CMK (cell line): ENCODE measurements around the gene KAT8.

ENCODE experiments used
- DNase-seq: peaks from one replicate; pipeline ENCODE4 v3.0.0-alpha.2; 2010; ENCODE audit warnings: low read depth

KAT8 gene

DNA sequence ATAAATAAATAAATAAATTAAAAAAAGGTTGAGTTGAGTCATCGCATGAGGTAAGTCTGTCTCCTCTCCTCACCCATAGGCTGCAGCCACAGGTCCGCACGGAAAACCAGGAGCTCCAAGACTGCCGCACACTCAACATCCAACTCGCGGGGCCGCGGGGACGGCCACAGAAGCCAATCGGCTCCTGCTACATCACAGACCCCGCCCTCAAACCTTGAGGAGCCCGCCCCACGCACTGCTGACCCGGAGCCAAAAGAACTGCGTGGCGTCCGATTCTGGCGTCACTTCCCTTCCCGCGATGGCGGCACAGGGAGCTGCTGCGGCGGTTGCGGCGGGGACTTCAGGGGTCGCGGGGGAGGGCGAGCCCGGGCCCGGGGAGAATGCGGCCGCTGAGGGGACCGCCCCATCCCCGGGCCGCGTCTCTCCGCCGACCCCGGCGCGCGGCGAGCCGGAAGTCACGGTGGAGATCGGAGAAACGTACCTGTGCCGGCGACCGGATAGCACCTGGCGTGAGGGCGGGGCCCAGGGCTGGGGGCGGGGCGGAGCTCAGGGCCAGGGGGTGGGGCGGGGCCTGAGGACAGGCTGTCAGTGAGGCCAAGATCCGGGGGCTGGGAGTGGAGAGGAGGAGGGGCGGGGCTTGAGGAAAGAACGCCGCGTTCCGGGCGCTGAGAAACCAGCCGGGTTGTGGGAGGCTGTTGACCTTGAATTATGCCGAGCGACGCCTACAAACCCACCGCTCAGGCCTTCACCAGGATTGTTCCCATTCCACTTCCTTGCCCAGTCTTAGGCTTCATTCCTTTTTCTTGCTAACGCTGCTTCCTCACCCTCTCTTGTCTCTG is at the start of gene KAT8:
KAT8 (plus strand) TSS at position 281 of the 839 bp plus-strand sequence; CDS start at position 299, 18 bp downstream.
- peak; percentile 93 for DNase-seq

DNA sequence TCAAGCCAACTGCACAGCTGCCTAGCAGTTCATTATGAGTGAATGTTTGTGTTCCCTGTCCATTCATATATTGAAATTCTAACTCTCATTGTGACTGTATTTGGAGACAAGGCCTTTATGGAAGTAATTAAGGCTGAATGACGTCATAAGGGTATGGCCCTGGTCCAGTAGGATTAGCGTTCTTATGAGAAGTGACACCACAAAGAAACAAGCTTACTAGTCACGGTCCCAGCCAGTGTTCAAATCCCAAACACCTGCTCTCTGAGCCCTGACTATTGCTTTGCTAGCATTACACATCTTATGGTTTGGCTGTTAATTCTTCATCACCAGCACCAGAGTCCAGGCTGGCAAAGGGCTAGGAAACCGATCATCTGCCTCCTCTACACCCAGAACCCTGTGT is 45.6 kb upstream of the KAT8 start:
- DNase-seq, result no peak

DNA sequence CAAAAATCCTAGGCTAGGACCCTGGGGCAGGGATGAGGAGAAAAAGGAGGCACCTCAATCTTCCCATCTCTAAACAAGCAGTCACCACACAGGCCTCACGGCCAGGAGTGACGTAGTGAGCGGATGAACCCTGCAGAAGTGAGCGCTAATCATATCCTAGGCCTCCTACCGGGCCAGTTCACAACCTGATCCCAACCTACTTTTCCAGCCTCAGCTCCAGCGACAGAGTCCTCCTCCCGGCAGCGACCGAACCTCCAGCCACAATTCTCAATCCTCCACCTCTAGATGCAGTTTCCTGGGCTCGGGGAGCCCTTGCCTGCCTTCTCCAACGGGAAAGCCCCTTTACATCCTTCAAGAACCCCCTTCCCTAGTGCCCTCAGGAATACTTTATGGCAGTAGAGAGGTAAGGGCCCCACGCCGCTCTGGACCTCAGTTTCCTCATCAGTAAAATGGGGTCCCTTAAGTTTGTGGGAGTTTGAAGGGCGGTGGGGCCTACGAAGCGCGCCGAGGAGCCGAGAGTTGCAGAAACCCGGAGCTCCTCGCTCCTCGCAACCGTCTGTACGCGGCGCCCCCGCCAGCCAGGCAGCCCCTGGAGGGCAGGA is 44.8 kb upstream of the KAT8 start:
- no peak for DNase-seq

DNA sequence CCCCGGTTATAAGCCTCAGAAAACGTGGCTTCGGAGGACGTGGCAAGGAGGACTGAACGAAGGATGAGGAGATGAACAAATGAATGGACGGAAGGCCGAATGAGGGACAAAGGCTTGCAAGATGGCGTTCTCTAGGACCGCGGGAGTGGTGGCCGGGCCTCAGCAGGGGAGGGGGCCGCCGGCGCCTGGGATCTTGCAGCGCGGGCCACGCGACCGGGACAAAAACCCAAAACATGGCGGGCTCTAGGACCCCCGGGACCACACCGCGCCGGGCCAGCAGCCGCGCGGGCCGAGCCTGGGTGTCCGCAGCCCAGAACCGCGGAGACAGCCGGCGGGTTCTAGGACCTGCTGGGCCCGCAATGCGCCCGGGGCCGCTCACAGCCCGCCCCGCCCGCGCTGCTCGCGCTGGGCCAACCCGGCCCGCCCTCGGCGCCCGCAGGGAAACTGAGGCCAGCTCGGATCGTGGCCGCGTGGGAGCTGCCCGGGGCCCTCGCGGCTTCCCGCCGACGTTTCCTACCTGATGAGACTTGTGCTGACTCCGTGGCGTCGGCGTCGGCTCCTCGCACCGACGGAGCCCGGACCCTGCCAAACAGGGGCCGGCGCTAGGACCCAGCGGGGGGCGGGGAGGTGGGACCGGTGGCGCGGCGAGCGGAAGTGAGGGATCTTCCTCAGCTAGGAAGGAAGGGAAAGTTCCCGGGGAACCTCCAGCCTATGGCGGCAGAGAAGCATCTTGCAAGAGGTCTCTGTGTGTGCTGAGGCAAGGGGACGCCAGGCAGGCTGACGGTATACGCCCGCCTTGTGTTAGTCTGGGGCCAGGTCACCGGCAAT is 44.1 kb upstream of the KAT8 start:
- DNase-seq, result peak; percentile 80

DNA sequence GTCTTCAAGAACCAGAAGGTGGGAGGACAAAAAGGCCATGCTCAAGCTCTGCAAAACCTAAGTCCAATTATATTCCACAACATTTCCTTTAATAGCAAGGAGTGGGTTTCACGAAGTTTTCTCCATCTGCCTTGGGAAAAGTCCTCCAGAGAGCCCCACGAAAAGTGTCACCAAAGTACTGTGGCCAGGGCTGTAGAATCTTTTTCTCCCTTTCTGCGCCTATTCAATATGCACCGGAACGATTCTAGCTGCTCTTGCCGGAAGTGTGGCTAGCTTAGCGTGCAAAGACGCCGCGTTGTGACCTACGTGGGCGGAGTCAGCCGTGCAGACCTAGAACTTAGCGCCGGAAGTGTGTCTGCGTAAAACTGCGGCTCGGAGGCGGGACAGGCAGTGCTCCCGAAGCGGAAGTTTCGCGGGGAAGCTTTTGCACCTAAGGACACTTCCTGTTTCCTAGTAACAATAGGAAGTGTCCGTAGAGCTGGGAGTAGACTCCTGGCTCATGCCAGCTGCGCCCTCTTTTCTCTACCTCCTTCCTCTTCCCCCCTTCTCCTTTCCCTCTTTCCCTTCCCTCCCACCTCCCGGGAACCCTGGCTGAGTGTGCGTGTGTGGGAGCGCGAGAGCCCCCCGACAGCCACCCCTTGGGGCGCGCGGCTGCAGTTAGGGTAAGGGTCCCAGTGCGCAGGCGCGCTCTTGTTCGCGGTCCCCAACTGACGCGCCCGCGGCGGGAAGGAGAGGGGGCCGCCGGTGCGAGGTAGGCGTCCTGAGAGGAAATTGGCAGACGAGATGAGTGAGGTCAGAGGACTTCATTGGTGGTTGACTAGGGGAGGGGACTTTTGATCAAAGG is 43.3 kb upstream of the KAT8 start, which contains the start of the genes ZNF646 and ZNF668:
ZNF646 (plus strand) TSS at position 453 of the 844 bp plus-strand sequence. CDS start 1,903 bp downstream, outside the sequence.
ZNF668 (minus strand) TSS at position 271 of the 844 bp plus-strand sequence. CDS start 9,781 bp downstream, outside the sequence.
- peak; percentile 99 for DNase-seq

DNA sequence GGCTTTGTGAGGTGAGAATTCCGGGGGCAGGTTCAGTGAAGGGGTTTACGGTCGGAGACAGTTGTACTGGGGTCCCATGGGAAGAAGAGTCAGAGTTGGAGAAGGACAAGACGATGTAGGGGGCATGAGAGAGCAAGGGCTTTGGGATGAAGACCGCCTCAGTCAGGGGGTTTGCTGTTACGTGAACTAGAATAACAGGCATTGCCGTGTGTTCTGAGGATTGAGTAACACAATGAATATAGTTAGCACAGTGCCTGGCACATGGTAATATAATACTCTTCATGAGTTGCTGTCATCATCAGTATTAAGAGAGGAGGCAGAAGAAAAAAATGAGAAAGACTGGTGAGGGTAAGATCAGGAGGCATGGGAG is 42.7 kb upstream of the KAT8 start:
- no peak for DNase-seq

DNA sequence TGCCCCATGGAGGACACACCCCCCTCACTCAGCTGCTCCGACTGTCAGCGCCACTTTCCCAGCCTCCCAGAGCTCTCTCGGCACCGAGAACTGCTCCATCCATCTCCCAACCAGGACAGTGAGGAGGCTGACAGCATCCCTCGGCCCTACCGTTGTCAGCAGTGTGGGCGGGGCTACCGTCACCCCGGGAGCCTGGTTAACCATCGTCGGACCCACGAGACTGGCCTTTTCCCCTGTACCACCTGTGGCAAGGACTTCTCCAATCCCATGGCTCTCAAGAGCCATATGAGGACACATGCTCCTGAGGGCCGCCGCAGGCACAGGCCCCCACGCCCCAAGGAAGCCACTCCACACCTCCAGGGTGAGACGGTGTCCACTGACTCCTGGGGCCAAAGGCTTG is 41.1 kb upstream of the KAT8 start:
- DNase-seq, result no peak

DNA sequence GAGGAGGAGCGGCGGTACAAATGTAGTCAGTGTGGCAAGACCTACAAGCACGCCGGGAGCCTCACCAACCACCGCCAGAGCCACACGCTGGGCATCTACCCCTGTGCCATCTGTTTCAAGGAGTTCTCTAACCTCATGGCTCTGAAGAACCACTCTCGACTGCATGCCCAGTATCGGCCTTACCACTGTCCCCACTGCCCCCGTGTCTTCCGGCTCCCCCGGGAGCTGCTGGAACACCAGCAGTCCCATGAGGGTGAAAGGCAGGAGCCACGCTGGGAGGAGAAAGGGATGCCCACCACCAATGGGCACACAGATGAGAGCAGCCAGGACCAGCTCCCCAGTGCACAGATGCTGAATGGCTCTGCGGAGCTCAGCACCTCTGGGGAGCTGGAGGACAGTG is 40.4 kb upstream of the KAT8 start:
- DNase-seq, result no peak

DNA sequence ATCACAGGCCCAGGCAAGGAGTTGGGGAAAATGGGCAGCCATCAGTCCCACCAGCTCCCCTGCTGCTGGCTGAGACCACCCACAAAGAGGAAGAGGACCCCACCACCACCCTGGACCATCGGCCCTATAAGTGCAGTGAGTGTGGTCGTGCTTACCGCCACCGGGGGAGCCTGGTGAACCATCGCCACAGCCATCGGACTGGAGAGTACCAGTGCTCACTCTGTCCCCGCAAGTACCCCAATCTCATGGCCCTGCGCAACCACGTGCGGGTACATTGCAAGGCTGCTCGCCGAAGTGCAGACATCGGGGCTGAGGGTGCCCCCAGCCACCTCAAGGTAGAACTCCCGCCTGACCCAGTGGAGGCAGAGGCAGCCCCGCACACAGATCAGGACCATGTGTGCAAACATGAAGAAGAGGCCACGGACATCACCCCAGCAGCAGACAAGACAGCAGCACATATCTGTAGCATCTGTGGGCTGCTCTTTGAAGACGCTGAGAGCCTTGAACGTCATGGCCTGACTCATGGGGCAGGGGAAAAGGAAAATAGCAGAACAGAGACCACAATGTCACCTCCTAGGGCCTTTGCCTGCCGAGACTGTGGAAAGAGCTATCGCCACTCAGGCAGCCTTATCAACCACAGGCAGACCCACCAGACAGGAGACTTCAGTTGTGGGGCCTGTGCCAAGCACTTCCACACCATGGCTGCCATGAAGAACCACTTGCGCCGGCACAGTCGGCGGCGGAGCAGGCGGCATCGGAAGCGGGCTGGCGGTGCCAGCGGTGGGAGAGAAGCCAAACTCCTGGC is 39.7 kb upstream of the KAT8 start:
- no peak for DNase-seq

DNA sequence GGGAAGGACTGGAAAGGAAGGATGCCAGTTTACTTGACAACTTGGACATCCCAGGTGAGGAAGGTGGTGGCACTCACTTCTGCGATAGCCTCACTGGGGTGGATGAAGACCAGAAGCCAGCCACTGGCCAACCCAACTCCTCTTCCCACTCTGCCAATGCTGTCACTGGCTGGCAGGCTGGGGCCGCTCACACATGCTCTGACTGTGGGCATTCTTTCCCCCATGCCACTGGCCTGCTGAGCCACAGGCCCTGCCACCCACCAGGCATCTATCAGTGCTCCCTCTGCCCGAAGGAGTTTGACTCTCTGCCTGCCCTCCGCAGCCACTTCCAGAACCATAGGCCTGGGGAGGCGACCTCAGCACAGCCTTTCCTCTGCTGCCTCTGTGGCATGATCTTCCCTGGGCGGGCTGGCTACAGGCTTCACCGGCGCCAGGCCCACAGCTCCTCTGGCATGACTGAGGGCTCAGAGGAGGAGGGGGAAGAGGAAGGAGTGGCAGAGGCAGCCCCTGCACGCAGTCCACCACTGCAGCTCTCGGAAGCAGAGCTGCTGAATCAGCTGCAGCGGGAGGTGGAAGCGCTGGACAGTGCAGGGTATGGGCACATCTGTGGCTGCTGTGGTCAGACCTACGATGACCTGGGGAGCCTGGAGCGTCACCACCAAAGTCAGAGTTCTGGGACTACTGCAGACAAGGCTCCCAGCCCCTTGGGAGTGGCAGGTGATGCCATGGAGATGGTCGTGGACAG is 38.7 kb upstream of the KAT8 start:
- no peak for DNase-seq

DNA sequence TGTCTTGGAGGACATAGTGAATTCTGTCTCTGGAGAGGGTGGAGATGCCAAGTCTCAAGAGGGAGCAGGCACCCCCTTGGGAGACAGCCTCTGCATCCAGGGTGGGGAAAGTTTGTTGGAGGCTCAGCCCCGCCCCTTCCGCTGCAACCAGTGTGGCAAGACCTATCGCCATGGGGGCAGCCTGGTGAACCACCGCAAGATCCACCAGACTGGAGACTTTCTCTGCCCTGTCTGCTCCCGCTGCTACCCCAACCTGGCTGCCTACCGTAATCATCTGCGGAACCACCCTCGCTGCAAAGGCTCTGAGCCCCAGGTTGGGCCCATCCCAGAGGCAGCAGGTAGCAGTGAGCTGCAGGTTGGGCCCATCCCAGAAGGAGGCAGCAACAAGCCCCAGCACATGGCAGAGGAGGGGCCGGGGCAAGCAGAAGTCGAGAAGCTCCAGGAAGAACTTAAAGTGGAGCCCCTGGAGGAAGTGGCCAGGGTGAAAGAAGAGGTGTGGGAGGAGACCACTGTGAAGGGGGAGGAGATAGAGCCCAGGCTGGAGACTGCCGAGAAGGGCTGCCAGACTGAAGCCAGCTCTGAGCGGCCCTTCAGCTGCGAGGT is 38.0 kb upstream of the KAT8 start:
- DNase-seq, result no peak

DNA sequence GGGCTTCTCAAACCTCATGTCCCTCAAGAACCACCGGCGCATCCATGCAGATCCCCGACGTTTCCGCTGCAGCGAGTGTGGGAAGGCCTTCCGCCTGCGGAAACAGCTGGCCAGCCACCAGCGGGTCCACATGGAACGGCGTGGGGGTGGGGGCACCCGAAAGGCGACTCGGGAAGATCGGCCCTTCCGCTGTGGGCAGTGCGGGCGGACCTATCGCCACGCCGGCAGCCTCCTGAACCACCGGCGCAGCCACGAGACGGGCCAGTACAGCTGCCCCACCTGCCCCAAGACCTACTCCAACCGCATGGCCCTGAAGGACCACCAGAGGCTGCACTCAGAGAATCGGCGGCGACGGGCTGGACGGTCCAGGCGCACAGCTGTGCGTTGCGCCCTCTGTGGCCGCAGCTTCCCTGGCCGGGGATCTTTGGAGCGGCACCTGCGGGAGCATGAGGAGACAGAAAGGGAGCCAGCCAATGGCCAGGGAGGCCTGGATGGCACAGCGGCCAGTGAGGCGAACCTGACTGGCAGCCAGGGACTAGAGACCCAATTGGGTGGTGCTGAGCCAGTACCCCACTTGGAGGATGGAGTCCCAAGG is 37.3 kb upstream of the KAT8 start:
- DNase-seq, result no peak

DNA sequence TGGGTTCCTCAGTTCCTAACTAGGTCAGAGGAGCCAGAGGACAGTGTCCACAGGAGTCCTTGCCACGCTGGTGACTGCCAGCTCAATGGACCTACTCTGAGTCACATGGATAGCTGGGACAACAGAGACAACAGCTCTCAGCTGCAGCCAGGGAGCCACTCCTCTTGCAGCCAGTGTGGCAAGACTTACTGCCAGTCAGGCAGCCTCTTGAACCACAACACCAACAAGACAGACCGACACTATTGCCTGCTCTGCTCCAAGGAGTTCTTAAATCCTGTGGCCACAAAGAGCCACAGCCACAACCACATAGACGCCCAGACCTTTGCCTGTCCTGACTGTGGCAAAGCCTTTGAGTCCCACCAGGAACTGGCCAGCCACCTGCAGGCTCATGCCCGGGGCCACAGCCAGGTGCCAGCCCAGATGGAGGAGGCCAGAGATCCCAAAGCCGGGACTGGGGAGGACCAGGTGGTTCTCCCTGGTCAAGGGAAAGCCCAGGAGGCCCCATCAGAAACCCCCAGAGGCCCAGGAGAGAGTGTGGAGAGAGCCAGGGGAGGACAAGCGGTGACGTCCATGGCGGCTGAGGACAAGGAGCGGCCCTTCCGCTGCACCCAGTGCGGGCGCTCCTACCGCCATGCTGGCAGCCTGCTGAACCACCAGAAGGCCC is 36.6 kb upstream of the KAT8 start:
- DNase-seq, result no peak

DNA sequence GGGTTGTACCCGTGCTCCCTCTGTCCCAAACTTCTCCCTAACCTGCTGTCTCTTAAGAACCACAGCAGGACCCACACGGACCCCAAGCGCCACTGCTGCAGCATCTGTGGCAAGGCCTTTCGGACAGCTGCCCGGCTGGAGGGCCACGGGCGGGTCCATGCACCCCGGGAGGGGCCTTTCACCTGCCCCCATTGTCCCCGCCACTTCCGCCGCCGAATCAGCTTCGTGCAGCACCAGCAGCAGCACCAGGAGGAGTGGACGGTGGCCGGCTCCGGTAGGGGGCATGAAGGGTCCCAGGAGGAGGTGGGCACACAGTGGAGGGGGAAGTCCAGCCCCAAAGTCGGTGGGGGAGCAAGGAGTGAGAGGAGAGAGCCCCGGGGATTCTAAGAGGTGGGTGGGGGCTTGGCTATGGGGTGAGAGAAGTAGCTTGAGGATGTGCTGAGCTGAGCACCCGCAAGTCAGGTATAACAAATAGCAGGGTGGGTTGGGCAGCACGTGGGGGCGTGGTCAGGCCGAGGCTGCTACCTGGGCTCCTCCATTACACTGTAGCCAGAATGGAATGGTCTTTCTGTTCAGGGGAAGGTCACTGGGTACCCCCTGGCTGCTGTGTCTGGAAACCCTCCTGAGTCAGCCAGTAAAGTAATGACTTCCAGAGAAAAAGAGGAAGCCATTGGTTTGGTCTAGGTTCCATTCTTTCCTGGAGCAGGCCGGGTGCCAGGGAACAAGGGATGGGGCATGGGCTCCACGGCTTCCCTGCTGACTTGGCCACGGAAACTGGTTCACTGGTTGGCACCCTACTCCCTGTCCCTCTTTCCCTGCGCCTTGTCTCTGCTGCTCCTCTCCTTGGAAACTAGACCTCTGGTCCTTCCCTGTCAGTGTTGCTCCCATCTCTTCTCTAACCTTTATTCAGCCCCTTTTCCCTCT is 35.8 kb upstream of the KAT8 start:
- no peak for DNase-seq

DNA sequence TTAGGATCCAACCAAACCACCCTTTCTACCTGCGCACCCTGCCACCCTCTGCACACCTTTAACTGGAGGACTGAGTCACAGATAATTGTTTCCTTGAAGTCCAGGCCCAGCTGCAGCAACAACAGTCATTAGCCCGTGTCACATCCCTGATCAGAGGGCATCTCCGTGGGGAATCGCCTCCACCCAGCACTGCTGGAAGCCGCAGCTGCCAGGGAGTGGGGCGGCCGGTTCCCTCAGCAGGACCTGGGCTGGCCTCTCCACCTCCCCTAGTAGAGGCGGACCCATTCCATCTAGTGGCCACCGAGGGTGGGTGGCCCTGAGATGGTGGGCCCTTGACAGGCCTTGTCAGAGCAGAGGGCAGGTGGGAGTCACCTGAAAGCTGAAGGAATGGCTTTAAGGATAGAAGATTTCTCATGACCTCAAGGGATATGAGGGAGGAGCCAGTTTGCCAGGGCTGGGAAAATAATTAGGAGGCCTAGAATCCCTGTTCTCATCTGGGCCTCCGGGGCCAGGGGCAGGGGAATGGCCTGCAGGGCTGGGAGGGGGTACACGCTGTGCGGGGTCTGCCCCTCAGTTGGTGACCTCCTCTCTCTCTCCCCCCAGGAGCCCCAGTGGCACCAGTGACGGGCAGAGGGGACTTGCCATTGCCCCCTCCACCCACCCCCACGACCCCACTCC is 35.0 kb upstream of the KAT8 start:
- no peak for DNase-seq

DNA sequence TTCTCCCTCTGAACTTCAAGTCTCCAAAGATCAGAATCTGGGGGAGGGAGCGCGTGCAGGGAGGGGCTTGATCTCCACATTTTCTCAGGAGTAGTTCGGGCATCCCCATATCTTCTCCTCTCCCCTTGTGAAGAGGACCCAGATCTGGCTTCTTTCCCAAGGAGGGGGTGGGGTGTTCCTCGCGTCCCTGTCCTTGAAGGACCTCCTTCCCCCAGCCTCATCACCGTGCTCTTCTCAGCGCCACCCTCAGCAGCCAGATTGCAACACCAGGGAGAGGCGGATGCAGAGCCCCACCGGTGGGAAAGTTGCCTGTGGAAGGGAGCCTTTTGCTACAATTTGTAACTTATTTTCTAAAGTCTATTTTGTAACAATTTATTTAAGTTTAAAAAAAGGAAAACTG is 34.4 kb upstream of the KAT8 start:
- no peak for DNase-seq

DNA sequence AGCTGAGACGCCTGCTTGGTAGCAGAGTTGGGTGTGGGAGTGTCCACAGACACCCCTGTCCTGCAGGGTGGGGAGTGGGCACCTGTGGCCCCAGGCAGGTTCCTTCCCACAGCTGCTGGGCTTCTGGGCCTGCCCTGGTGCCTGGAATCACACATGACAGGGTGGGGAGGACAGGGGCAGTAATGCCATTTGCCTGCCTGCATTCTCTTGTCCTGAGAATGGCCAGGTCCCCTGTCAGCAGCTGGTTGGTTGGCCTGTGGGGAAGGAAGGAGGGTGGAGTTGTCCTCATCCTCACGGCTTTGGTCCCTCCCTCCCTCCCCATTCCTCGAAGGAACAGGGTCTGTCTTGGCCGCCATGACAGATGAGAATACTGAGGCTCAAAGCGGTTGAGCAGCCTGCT is 33.9 kb upstream of the KAT8 start:
- DNase-seq, result no peak
